ENCODE results near the gene FCSK. TPM values are rescaled to one million over a fixed set of nuclear protein-coding genes. Genes with fewer than 3 reads are reported as not detected.

The FCSK gene
- total and polyA plus RNA-seq, 2 of the 13 experiments (the other 11 are each of a cell fraction or from before 2014, with no cell fraction given), result 9.1 to 19.2 TPM

DNA sequence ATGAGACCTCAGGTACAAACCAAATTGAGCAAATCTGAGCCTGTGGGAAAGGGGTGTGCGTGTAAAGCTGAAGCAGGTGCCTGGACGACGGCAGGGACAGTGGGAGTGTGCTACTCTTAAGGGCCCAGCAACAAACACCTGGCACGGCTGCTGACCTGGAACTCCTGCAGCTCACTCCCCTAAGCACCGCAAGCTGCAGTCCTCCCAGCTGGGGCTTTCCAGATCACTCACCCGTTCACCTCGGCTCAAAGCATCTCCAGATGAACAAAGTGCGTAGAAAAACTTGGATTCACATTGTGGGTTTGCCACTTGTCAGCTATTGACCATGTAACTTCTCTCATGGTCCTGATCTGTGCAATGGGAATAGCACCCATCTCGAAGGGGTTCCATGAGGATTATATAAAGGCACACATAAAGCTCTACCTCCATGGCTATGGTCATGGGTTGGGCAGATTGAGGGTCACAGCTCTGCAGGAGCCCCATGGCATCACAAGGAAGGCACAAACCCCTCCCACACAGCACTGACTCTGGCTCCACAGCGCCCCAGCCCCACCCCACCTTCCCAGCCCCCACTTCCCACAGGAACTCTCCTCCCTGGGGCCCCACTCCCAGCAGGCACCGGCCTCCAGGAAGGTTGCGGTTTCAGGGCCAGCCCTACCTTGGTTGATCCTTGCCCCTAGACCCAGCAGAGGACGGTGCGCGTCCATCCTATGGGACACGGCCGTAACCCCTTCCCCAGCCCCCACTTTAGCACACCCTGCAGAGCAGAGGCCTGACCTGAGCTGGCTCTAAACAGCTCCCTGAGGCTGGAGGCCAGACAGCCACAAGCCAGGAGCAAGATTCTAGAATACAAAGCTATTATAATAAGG, 37.4 kb upstream of the FCSK start (continued):
- TF ChIP-seq, protein P1, sequence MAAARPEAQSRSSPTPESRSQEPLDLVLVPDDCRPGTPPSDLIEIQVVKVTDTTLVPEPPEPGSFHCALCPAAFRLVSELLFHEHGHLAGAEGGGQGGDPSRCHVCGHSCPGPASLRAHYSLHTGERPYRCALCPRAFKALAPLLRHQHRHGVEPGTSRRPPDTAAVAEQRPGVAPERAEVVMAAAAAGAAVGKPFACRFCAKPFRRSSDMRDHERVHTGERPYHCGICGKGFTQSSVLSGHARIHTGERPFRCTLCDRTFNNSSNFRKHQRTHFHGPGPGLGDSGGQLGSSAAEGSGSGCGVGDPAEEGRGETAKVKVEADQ (CRISPR knock-in tag; IDR thresholded peaks at IDR 0.05; ENCODE audit: borderline replicate concordance), result no peak
- TF ChIP-seq, protein P2, sequence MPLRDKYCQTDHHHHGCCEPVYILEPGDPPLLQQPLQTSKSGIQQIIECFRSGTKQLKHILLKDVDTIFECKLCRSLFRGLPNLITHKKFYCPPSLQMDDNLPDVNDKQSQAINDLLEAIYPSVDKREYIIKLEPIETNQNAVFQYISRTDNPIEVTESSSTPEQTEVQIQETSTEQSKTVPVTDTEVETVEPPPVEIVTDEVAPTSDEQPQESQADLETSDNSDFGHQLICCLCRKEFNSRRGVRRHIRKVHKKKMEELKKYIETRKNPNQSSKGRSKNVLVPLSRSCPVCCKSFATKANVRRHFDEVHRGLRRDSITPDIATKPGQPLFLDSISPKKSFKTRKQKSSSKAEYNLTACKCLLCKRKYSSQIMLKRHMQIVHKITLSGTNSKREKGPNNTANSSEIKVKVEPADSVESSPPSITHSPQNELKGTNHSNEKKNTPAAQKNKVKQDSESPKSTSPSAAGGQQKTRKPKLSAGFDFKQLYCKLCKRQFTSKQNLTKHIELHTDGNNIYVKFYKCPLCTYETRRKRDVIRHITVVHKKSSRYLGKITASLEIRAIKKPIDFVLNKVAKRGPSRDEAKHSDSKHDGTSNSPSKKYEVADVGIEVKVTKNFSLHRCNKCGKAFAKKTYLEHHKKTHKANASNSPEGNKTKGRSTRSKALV (CRISPR knock-in tag; IDR thresholded peaks at IDR 0.05), result no peak
- TF ChIP-seq, protein P3, sequence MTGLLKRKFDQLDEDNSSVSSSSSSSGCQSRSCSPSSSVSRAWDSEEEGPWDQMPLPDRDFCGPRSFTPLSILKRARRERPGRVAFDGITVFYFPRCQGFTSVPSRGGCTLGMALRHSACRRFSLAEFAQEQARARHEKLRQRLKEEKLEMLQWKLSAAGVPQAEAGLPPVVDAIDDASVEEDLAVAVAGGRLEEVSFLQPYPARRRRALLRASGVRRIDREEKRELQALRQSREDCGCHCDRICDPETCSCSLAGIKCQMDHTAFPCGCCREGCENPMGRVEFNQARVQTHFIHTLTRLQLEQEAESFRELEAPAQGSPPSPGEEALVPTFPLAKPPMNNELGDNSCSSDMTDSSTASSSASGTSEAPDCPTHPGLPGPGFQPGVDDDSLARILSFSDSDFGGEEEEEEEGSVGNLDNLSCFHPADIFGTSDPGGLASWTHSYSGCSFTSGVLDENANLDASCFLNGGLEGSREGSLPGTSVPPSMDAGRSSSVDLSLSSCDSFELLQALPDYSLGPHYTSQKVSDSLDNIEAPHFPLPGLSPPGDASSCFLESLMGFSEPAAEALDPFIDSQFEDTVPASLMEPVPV (CRISPR knock-in tag; IDR thresholded peaks at IDR 0.05), result peak; percentile 41; the same call in 1 of the 2 replicates
- TF ChIP-seq ZNF879 (CRISPR knock-in tag; IDR thresholded peaks at IDR 0.05), result no peak
- peak; percentile 54; the same call in 1 of the 2 replicates for TF ChIP-seq BORCS8-MEF2B (CRISPR knock-in tag; IDR thresholded peaks at IDR 0.05)
- TF ChIP-seq, protein P4, sequence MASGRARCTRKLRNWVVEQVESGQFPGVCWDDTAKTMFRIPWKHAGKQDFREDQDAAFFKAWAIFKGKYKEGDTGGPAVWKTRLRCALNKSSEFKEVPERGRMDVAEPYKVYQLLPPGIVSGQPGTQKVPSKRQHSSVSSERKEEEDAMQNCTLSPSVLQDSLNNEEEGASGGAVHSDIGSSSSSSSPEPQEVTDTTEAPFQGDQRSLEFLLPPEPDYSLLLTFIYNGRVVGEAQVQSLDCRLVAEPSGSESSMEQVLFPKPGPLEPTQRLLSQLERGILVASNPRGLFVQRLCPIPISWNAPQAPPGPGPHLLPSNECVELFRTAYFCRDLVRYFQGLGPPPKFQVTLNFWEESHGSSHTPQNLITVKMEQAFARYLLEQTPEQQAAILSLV (CRISPR knock-in tag; IDR thresholded peaks at IDR 0.05; ENCODE audit: borderline replicate concordance), result peak; percentile 51; the same call in 1 of the 2 replicates
- no peak for TF ChIP-seq ZFP36 (IDR thresholded peaks at IDR 0.05; ENCODE audit: borderline replicate concordance, low read depth, low read length, partially characterized antibody)
- TF ChIP-seq ATM (IDR thresholded peaks at IDR 0.05; ENCODE audit: borderline replicate concordance), result no peak
- no peak for TF ChIP-seq BHLHE40 (IDR thresholded peaks at IDR 0.05; ENCODE audit: low read length)
- no peak for TF ChIP-seq ZSCAN30 (CRISPR knock-in tag; IDR thresholded peaks at IDR 0.05)
- TF ChIP-seq, protein P5, sequence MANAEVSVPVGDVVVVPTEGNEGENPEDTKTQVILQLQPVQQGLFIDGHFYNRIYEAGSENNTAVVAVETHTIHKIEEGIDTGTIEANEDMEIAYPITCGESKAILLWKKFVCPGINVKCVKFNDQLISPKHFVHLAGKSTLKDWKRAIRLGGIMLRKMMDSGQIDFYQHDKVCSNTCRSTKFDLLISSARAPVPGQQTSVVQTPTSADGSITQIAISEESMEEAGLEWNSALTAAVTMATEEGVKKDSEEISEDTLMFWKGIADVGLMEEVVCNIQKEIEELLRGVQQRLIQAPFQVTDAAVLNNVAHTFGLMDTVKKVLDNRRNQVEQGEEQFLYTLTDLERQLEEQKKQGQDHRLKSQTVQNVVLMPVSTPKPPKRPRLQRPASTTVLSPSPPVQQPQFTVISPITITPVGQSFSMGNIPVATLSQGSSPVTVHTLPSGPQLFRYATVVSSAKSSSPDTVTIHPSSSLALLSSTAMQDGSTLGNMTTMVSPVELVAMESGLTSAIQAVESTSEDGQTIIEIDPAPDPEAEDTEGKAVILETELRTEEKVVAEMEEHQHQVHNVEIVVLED (CRISPR knock-in tag; IDR thresholded peaks at IDR 0.05; ENCODE audit: borderline replicate concordance), result no peak
- no peak for TF ChIP-seq ZNF713 (CRISPR knock-in tag; IDR thresholded peaks at IDR 0.05)
- peak; percentile 46 for TF ChIP-seq RBM39 (IDR thresholded peaks at IDR 0.05; ENCODE audit: low read depth, low read length, poor library complexity, severe bottlenecking)
- TF ChIP-seq ZNF629 (CRISPR knock-in tag; conservative IDR thresholded peaks at IDR 0.05), result peak; percentile 42
- TF ChIP-seq ZNF75D (CRISPR knock-in tag; IDR thresholded peaks at IDR 0.05; ENCODE audit: borderline replicate concordance), result no peak
- TF ChIP-seq ARNT2 (CRISPR knock-in tag; IDR thresholded peaks at IDR 0.05; ENCODE audit: low read depth), result no peak
- TF ChIP-seq, protein P6, sequence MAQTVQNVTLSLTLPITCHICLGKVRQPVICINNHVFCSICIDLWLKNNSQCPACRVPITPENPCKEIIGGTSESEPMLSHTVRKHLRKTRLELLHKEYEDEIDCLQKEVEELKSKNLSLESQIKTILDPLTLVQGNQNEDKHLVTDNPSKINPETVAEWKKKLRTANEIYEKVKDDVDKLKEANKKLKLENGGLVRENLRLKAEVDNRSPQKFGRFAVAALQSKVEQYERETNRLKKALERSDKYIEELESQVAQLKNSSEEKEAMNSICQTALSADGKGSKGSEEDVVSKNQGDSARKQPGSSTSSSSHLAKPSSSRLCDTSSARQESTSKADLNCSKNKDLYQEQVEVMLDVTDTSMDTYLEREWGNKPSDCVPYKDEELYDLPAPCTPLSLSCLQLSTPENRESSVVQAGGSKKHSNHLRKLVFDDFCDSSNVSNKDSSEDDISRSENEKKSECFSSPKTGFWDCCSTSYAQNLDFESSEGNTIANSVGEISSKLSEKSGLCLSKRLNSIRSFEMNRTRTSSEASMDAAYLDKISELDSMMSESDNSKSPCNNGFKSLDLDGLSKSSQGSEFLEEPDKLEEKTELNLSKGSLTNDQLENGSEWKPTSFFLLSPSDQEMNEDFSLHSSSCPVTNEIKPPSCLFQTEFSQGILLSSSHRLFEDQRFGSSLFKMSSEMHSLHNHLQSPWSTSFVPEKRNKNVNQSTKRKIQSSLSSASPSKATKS (CRISPR knock-in tag; IDR thresholded peaks at IDR 0.05), result no peak
- no peak for TF ChIP-seq ZMYM2 (CRISPR knock-in tag; IDR thresholded peaks at IDR 0.05)

All from HepG2 (cell line).